Germinal center (tissue), 1 donor: ENCODE measurements around the gene PCSK6.
"Not testable (repeated sequence)": the region's sequence is repeated elsewhere in the genome, so short reads cannot be mapped to it uniquely, and the experiment has no call there.

Experiments
- DNase-seq: peaks from one replicate; pipeline ENCODE4 v3.0.0; 2012; ENCODE audit warnings: mixed read lengths, low spot score

Gene PCSK6

DNA sequence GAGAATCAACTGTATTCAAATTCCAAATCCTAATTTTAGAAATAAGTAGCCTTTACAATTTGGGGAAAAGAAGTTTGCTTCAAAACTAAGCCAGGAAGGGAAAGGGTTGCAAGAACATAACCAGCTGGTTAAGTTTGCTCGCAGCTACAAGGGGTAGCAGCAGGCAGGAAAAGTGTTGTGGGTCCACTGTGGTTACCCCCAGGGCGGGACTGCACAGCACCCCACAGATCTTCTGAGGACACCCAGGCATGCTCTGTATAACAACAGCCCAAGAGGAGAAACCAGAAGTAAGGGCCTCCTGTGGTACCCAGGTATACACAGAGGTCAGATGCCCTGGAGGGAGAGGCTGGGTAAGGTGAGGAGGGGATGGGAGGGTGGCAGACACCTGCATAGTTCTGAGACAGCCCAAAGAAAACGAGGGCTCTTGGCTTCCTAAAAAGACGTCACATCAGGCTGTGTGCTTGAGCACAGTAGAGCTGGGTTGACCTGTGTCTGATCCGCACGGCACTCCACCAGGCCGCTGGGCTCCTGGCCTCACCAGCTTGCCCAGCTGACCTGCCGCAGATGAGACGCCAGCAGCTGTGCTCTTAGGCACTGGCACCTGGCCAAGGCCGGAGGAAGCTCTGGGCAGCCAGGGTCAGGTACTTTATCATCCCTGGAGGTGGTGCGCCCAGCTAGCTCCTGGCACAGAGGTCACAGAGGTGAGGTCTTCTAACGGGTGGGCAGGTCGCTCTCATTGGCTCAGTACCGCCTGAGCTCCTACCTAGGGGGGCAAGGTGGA is 112.7 kb downstream of the PCSK6 start:
- no peak for DNase-seq

DNA sequence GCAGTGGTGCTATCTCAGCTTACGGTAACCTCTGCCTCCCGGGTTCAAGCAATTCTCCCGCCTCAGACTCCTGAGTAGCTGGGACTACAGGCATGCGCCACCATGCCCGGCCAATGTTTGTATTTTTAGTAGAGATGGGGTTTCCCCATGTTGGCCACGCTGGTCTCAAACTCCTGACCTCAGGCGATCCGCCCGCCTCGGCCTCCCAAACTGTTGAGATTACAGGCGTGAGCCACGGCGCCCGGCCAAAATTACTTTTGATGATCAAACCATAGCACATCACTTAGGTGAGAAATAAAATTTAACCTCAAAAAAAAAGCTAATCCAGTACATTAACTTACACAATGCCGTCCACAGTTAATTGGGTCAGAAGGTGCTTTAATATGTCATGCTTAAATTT is 114.5 kb downstream of the PCSK6 start:
- not testable (repeated sequence) for DNase-seq

DNA sequence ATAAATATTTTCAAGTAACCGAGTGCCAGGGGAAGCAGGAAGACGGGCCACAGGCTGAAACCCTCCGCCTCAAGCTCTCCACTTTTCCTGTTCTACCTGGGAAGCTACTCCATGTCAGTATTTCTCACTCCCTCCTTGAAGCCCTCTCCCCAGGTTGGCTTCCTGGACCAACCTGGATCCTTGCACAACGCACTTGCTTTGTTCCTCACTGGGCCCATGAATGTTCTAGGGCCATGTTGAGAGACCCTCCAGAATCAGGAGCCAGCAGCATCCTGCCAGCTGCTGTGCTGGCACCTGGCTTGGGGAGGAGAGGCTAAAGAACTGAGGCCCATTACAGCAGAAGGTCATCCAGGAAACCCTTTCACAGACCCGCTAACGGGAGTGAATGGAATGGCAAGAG is 115.2 kb downstream of the PCSK6 start:
- no peak for DNase-seq

DNA sequence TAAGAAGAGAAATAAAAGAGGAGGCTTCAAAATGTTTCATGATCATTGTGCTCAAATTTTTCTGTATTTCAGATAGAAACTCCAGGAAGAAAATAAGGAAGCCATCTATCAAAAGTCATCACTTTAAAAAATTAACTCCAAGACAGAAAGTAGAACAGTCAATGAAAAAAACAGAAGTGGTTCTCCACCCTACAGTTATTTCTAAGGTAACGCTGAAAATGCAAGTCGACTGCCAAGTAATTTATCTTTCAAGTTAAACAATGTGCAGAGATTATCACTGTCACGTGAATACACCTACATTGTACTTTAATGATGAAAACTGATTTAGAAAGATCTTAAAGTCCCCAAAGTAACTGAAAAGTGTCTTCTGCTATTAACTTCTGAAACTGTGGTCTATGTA is 115.9 kb downstream of the PCSK6 start:
- DNase-seq = no peak

DNA sequence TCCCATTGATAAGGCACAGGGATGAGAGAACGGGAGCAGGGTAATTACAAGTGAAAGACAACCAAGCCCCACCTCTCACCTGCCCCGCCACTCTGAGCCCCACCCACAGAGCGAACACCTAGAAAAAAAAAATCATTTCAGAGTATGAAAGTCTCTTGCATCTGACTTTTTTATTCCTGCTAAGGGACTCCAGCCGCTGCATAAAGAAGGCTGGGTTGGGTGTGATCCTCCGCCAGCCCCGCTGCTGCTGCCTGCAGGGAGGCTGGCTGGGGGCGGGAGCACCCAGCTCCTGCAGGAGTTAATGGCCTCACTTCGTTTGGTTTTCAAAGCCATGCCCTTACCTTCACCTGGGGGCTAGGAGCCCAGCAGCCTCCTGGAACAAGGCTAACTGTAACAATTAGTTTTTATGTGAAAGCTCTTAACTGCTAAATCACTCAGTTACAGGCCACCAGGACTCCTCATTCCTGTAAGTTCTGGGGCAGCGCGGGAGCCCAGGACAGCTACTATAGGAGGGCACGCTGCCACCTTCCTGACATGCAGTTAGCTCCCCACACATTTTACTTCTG is 116.5 kb downstream of the PCSK6 start:
- no peak for DNase-seq

DNA sequence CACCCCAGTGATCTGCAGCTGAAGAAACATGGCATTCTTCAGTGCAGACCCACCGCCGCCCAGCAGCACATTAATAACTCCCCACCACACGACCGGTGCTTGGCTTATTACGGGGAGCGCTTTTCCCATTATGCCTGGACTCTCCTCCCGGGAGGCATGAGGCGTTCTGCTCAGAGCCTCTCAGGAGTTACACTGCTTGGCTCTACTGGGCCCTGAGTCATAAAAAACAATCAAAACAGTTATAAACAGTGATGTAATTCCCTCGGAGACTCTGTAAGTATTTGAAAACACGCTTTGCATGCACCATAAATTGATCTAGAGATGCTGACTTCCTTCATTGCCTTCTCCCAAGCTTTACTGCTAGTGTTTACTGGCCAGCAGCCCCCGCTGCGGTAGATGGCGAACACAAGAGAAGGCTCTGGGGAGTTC is 117.3 kb downstream of the PCSK6 start:
- no peak for DNase-seq

DNA sequence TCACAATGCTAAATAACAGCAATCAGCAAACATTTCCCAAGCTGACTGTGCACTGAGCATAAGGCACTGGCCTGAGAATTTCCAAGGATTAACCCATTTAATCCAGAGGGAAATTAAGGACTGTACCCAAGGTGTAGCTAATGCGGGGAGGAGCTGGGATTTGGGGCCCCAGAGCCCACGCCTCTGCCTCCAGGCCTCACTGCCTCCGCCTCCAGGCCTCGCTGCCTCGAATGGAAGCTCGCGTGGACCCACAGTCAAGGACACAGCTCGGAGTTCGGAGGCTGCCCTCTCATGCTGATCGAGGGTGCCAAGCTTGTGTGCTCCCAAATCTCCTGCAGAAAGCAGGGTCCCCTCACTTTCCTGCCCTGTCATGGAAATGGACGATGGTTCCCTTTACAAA is 118.0 kb downstream of the PCSK6 start:
- DNase-seq = no peak

DNA sequence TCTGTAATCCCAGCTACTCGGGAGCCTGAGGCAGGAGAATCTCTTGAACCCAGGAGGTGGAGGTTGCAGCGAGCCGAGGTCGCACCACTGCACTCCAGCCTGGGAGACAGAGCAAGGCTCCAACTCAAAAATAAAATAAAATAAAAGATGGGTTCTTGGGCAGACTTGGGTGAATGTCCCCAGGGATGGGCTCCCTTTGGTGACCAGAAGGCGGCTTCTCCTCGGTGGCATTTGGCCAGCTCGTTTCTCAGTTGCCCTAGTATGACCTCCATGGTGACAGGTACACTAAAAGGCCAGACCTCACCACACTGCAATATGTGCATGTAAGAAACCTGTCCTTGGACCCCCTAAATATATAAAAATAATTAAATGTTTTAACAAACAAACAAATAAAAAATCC is 118.4 kb downstream of the PCSK6 start:
- DNase-seq = no peak

DNA sequence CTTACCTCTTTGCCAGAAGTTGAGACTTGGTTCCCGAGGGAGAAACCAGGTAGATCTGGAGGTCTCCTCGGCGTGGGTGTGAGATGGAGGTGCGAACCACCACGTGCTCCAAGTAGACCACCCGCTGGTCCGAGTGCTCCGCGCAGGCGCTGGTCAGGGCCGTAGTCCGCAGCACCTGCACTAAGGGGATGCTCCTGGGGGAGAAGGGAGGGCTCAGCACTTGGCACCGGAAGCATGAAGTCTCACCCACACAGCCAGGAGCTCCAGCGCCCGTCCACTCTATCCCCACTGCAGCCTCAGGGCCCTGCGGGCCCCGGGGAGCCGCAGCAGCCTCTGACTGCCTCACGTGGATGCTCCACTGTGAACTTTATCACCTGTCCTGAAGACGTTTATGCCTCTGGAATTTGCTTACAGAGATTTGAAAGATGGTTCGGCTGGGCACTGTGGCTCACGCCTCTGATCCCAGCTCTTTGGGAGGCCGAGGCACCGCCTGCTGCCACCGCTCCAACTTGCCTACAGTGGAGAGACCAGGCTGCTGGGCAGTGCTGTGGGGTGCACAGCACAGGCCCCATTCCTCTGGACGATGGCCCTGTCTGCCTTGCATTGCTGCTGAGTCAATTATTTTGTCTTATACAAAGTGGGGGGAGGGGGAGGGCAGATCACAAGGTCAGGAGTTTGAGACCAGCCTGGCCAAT is 119.0 kb downstream of the PCSK6 start:
- DNase-seq = no peak

DNA sequence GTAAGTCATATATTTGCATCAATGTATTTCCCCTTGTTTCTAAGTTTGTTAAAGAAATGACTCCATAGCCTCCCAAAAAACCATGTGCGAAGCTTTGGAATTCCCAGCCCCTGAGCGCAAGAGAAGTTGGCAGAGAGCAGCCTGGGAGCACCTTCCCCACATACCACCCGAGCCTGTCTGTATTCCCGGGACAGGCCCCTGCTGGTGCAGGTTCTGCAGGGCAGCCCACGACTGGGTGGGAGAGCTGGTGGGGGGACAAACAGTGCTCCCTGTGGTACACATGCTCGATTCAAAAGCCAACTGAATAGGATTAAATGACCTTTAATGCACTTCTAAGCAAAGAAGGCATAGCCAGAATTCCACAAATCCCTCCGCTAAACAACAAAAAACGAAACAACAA is 119.8 kb downstream of the PCSK6 start:
- no peak for DNase-seq

DNA sequence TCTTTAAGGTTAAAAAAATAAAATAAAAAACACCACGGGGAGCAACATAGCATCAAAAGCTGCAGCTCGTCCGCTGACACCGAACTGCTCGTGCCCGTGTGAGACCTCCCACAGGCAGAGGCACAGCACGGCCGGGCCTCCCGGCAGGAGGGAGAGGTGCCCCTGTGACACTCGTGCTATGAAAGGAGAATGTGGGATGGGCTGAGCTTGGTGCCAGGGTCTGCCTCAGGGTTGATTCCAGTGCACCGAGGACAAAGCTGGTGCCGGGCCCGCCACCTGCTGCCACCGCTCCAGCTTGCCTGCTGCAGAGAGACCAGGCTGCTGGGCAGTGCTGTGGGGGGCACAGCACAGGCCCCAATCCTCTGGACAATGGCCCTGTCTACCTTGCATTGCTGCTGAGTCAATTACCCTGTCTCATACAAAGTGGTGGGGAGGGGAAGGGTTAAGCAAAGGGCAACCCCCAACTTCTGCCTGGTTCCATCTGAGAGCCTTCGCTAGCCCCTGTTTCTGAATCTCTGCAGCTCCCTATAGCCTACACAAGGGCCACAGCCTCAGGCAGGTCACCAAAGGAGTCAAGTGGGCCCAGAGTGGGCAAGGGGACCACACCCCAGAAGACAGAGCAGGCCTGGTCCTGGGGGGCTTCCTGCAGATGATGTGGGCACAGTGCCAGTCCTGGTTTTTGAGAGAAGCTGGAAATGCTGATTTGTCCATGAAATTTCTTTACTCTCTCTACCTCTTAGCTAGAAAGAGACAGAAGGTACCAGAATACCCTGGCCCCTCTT is 120.5 kb downstream of the PCSK6 start:
- no peak for DNase-seq

DNA sequence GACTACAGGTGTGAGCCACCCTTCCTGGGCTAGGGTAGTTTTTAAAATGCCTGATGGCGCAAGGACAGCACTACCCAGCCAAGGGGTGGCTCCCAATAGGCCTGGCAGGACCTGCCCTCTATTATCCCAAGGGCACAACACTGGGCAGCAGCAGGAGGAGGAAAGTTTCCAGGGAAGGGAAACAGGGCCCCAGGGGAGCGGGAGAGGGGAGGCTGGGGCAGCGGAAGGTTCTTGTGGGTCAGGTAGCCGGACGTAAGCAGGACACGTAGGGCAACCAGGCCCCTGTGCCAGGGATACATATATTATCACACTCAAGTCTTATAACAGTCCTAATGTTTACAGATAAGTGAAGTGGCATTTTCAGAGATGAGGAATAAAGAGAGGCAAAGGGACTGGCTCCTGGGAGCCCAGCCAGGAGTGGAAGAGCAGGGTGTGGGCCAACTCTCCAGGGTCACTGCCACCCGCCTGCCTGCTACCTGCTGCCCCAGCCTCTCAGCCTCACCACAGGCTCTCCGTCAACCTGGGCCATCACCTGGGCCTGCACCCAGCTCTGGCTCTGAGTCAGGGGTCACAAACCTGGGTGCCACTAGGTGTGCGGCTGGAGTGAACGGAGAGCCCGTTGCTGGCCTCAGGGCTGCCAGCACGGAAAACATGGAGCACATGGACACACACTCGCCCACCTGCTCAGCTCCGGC is 121.3 kb downstream of the PCSK6 start:
- no peak for DNase-seq

DNA sequence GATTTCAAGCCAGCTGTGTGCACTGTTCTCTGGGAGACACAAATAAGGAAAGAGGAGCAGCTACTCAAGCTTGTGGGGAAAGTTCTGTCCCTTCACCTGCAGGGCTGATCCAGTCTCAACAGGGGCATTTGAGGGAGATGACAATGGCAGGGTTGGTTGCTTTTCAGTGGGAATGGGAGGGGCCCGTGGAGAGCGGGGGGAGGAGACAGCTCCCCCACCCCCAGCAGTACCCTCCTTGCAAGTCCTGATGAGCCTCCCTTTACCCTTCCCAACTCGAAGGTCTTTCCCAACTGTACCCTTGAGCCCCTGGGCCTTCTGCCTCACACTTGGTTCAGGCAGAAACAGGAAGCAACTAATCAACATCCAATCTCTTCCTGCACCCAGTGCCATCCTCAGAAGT is 122.7 kb downstream of the PCSK6 start:
- DNase-seq = no peak

DNA sequence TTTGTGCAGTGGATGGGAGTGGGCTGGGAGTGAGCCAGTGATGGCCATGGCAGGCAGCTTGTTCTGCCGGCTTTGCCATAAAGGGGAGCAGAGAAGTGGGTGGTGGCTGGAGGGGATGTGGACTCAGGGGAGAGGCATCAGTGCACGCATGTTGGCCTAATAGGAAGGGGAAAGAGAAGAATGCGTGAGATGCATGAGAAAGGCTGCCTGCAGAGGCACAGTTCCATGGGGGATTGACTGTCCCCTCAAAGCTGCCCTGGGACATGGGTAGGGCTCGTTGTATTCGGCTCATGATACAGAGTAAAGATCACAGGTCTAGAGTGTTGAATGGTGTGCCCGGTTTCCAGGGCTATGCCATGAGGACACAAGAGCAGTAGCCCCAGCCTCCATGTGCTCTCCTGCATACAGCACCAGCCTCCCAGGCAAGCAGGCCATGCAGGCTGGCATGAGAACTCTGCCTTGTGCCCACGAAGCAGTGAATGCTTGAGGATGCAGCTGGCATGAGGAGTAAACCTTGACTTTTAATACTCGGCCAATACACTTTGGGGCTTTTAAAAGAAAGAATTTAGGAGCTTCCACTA is 126.4 kb downstream of the PCSK6 start:
- no peak for DNase-seq

DNA sequence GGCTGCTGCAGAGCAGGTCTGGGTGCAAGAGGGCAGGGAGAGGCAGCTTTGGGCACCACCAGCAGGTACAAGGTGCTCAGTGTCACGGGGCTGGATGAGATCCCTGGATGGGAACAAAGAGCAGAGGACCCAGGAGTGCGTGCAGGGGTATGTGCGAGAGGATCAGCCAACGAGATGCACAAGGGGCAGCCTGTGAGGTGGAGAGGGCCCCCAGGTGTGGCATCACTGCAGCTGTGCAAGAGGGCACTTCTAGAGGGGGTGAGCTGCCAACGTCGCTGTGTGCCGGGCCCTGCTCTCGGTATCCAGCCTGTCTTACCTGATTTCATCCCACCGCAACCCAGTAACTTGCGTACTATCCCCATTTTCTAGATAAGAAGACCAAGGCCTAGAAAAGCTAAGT is 127.1 kb downstream of the PCSK6 start:
- no peak for DNase-seq

DNA sequence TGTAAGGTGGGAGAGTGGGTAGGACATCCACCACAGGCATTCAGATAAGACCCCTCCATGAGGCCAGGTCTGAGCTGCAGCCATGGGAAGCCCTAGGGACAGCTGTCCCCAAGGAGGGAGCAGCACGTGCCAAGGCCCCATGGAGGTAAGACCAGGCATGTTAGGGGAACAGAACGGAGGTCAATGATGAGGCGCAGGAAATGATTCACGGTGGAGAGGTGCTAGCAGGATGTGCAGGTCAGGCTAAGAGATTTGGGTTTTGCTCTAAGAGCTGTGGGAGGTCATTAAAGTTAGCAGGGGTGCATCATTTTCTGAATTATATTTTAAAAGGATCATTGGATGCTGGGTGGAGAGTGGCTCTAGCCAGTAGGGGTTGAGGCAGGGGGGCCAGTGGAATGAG is 128.1 kb downstream of the PCSK6 start:
- no peak for DNase-seq

DNA sequence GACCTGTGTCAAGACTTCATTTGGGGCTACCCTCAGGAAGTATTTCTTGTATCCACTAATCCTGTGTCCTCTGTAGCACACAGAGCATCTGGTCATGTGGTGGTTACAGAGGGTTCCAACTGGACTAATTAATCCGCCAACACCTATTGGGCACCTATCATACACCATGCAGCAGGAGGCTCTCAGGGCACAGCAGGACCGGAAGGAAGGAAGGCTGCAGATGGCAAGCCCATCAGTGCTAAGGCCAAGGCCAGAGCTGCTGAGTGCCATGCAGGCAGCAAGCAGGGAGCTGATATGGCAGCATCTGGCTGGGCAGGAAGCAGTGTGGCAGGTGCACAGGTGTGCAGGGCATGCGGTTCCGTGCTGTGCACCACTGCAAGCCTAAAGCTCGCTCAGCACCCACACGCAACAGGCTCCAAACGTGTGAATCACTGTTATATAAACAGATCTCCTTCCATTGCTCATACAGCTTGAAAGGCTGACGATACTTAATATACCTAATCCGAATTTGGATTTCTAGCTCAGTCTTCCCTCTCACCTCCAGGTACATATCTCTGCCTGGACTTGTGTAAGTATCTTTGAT is 130.1 kb downstream of the PCSK6 start:
- no peak for DNase-seq

DNA sequence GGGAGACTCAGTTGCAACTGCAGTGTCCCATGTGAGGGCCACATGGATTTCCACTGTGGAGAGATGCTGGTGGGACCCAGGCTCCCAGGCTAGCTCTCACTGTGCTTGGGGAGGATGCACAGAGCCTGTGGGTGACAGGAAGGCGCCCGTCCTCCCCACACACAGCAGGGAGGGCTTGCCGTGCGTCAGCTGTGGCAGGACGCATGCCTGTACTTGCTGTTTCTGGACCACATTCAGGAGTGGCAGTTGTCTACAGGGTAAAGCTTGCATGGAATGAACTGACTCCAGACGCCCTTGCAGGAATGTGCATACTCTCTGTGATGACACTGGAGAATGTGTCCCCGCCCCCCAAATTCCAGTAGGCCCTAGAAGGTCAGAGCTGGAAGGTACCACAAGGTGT is 130.6 kb downstream of the PCSK6 start:
- no peak for DNase-seq

DNA sequence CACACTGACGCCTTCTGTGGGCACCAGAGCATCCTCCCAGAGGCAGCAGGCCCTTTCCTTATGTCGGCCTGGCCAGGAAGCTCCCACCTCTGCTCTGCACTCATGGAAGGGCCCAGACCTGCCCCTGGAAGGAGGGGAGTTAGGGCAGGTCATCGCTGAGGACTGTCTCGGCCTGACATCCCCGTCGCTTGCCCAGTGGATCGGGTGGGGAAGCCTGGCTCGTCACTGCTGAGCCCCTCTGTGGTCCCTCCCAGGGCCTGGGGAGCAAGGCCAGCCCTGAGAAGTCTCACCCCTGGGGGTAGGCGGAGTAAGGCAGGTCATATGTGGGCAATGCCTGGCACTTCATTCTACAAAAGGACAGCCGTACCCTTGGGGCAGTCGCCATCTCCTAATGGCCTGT is 131.6 kb downstream of the PCSK6 start:
- no peak for DNase-seq

DNA sequence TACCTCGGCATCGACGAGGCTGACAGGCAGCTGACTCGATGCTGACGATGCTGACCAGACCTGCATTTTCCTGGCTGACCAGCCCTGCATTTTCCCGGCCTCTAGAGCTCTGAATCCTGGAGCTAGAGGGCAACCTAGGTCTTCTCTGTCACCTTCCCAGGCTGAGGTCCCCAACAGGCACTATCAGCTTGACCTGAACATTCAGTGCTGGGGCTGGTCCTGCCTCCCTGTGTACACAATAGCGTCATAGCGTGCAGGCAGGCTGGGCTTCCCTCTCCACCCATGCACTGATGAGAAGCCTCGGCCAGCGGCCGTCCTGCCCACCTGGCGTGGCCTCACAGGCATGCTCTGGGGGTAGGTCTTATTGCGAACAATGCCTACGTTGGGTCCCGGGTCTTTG is 132.2 kb downstream of the PCSK6 start:
- DNase-seq = no peak

DNA sequence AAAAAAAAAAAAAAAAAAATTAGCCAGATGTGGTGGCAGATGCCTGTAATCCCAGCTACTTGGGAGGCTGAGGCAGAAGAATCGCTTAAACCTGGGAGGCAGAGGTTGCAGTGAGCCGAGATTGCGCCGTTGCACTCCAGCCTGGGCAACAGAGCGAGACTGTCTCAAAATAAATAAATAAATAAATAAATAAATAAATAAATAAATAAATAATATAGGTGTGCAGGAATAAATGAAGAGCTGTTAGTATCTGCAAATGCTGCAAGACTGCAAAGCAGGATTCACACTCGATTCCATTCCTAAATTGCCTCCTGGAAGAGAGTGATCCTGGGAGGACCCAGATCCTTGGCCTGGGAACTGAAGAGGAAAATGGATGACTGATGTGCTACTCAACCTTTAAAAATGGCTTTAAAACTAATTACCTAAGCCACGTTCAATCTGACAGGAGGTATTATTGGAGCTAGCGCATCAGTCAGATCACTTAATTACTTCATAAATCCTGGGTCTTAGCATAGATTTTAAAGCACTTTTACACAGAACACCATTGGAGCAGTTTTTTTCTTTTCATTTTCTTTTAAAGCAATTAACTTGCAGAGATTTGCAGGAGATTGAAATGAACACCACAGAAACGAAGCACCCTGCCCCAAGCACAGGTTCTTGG is 132.9 kb downstream of the PCSK6 start:
- not testable (repeated sequence) for DNase-seq
